H9 (cell line): ENCODE data around the gene FRMPD1. TPM values are rescaled to one million over a fixed set of nuclear protein-coding genes. Genes with fewer than 3 reads are reported as not detected.

Experiments
- DNase-seq: peaks from one replicate; pipeline ENCODE4 v3.0.0-alpha.2; 2017
- H2AFZ ChIP-seq: one replicate; pipeline ENCODE4 v1.6.1; 2013; ENCODE audit warnings: mild to moderate bottlenecking, low read length, control low read depth, moderate library complexity
- H2AK5ac ChIP-seq: 2 replicates; pipeline ENCODE4 v1.6.1; 2013; ENCODE audit warnings: low read length, control low read depth, mixed read lengths; ENCODE audit not compliant: insufficient read length
- H2BK120ac ChIP-seq: one replicate; pipeline ENCODE4 v1.6.1; 2013; ENCODE audit warnings: low read depth, mild to moderate bottlenecking, low read length, control low read depth, inconsistent platforms; ENCODE audit not compliant: poor library complexity, severe bottlenecking
- H2BK12ac ChIP-seq: 2 replicates; pipeline ENCODE4 v1.6.1; 2013; ENCODE audit warnings: low read length, control low read depth, mixed read lengths, low read depth; ENCODE audit not compliant: insufficient read length
- H2BK15ac ChIP-seq: 2 replicates; pipeline ENCODE4 v1.6.1; 2013; ENCODE audit warnings: low read depth, low read length, control low read depth
- H2BK20ac ChIP-seq: one replicate; pipeline ENCODE4 v1.6.1; 2013; ENCODE audit warnings: low read depth, mild to moderate bottlenecking, low read length, control low read depth, inconsistent platforms; ENCODE audit not compliant: poor library complexity, severe bottlenecking
- H2BK5ac ChIP-seq: 2 replicates; pipeline ENCODE4 v1.6.1; 2013; ENCODE audit warnings: low read length, control low read depth, mixed read lengths; ENCODE audit not compliant: insufficient read length
- H3K14ac ChIP-seq: 2 replicates; pipeline ENCODE4 v1.6.1; 2013; ENCODE audit warnings: low read length, control low read depth; ENCODE audit not compliant: insufficient read depth
- H3K18ac ChIP-seq: 2 replicates; pipeline ENCODE4 v1.6.1; 2013; ENCODE audit warnings: low read depth, mild to moderate bottlenecking, mixed read lengths, low read length, control low read depth; ENCODE audit not compliant: insufficient read length
- H3K23ac ChIP-seq: 2 replicates; pipeline ENCODE4 v1.6.1; 2013; ENCODE audit warnings: low read length, control low read depth, mixed read lengths, low read depth; ENCODE audit not compliant: insufficient read length
- H3K23me2 ChIP-seq: 2 replicates; pipeline ENCODE4 v1.6.1; 2013; ENCODE audit warnings: low read depth, mild to moderate bottlenecking, mixed read lengths, low read length, control low read depth; ENCODE audit not compliant: insufficient read length, poor library complexity, severe bottlenecking
- H3K27ac ChIP-seq: 2 replicates; pipeline ENCODE4 v1.5.1; 2013; ENCODE audit warnings: low read length, control low read depth, mixed read lengths, low read depth; ENCODE audit not compliant: insufficient read length
- H3K27me3 ChIP-seq: 2 replicates; pipeline ENCODE4 v1.6.1; 2013; ENCODE audit warnings: low read length, control low read depth, inconsistent platforms; ENCODE audit not compliant: insufficient read depth
- H3K4ac ChIP-seq: 2 replicates; pipeline ENCODE4 v1.6.1; 2013; ENCODE audit warnings: low read depth, mild to moderate bottlenecking, control low read depth, inconsistent platforms, low read length, moderate library complexity
- H3K4me1 ChIP-seq: 2 replicates; pipeline ENCODE4 v1.6.1; 2013; ENCODE audit warnings: low read length, control low read depth, inconsistent platforms; ENCODE audit not compliant: insufficient read depth
- H3K4me2 ChIP-seq: 2 replicates; pipeline ENCODE4 v1.6.1; 2013; ENCODE audit warnings: low read length, control low read depth, mixed read lengths; ENCODE audit not compliant: insufficient read length, insufficient read depth
- H3K56ac ChIP-seq: 2 replicates; pipeline ENCODE4 v1.6.1; 2013; ENCODE audit warnings: low read depth, mild to moderate bottlenecking, mixed read lengths, low read length, control low read depth; ENCODE audit not compliant: insufficient read length
- H3K79me1 ChIP-seq: 2 replicates; pipeline ENCODE4 v1.6.1; 2013; ENCODE audit warnings: low read depth, mild to moderate bottlenecking, moderate library complexity, low read length, control low read depth, inconsistent platforms; ENCODE audit not compliant: insufficient read depth, poor library complexity, severe bottlenecking
- H3K79me2 ChIP-seq: 2 replicates; pipeline ENCODE4 v1.6.1; 2013; ENCODE audit warnings: low read length, control low read depth, inconsistent platforms; ENCODE audit not compliant: insufficient read depth
- H3K9ac ChIP-seq: 2 replicates; pipeline ENCODE4 v1.6.1; 2013; ENCODE audit warnings: low read length, control low read depth, mixed read lengths; ENCODE audit not compliant: insufficient read length; ENCODE audit errors: extremely low read depth
- H3K9me3 ChIP-seq: one replicate; pipeline ENCODE4 v1.6.1; 2013; ENCODE audit warnings: low read depth, low read length, inconsistent platforms; ENCODE audit not compliant: control insufficient read depth
- H3T11ph ChIP-seq: one replicate; pipeline ENCODE4 v1.6.1; 2013; ENCODE audit warnings: mild to moderate bottlenecking, low read length, control low read depth, inconsistent platforms
- H4K20me1 ChIP-seq: one replicate; pipeline ENCODE4 v1.6.1; 2013; ENCODE audit not compliant: control insufficient read depth, insufficient read length, insufficient read depth
- H4K5ac ChIP-seq: 2 replicates; pipeline ENCODE4 v1.6.1; 2013; ENCODE audit warnings: low read depth, mild to moderate bottlenecking, mixed read lengths, low read length, control low read depth; ENCODE audit not compliant: insufficient read length
- H4K8ac ChIP-seq: replicated peaks from 2 replicates; pipeline ENCODE4 v1.6.1; 2013; ENCODE audit warnings: low read length, control low read depth, mixed read lengths, low read depth; ENCODE audit not compliant: insufficient read length
- H4K91ac ChIP-seq: 2 replicates; pipeline ENCODE4 v1.6.1; 2013; ENCODE audit warnings: low read depth, mild to moderate bottlenecking, moderate library complexity, mixed read lengths, low read length, control low read depth; ENCODE audit not compliant: insufficient read length
- H3K27ac Mint-ChIP-seq, 3 experiments: 2 replicates in 2 of 3; 3 replicates in 1 of 3; pipeline ENCODE4 v1.8.0; 2020 to 2021; ENCODE audit warnings: mixed read lengths in 3 of 3, mild to moderate bottlenecking in 1 of 3, moderate library complexity in 1 of 3
- H3K27me3 Mint-ChIP-seq: 2 replicates; pipeline ENCODE4 v1.8.0; 2021; ENCODE audit warnings: low read depth, mild to moderate bottlenecking, moderate library complexity, mixed read lengths
- H3K36me3 Mint-ChIP-seq, 3 experiments: 2 replicates in 2 of 3; 3 replicates in 1 of 3; pipeline ENCODE4 v1.8.0; 2020 to 2021; ENCODE audit warnings: low read depth in 3 of 3, mixed read lengths in 3 of 3; ENCODE audit not compliant: insufficient read depth in 1 of 3
- H3K4me1 Mint-ChIP-seq, 2 experiments: 2 replicates each; pipeline ENCODE4 v1.8.0; 2020; ENCODE audit warnings: mixed read lengths in 2 of 2
- H3K4me3 Mint-ChIP-seq, 2 experiments: 2 replicates in 1 of 2; 3 replicates in 1 of 2; pipeline ENCODE4 v1.8.0; 2020 to 2021; ENCODE audit warnings: mild to moderate bottlenecking in 2 of 2, mixed read lengths in 2 of 2, moderate library complexity in 1 of 2
- H3K9me3 Mint-ChIP-seq, 2 experiments: 2 replicates in 1 of 2; 3 replicates in 1 of 2; pipeline ENCODE4 v1.8.0; 2020; ENCODE audit warnings: mild to moderate bottlenecking in 2 of 2, mixed read lengths in 2 of 2, moderate library complexity in 1 of 2
- WGBS: extraction: QIAGEN DNeasy Blood & Tissue Kit; methylation state at CpG from one replicate; pipeline ENCODE4 v1.1.7; 2013; ENCODE audit warnings: missing lambda C conversion rate, low lambda C conversion rate, mixed read lengths; ENCODE audit not compliant: insufficient read length; ENCODE audit errors: extremely low coverage; 5-methylcytosine and 5-hydroxymethylcytosine counted together
- total RNA-seq: library from RNA; stranded (reverse); gene quantifications from 2 replicates; pipeline ENCODE4 v1.2.1, GENCODE V29; 2021
- TF ChIP-seq, protein P1 (sequence below): fragments of 200-600 bp; sonication (generic); conservative IDR thresholded peaks from 3 replicates; pipeline ENCODE4 v1.8.0; 2021; ENCODE audit warnings: antibody characterized with exemption, mild to moderate bottlenecking

Gene FRMPD1
- total RNA-seq, 1 experiment from 2014 or later: 0.04 TPM

DNA sequence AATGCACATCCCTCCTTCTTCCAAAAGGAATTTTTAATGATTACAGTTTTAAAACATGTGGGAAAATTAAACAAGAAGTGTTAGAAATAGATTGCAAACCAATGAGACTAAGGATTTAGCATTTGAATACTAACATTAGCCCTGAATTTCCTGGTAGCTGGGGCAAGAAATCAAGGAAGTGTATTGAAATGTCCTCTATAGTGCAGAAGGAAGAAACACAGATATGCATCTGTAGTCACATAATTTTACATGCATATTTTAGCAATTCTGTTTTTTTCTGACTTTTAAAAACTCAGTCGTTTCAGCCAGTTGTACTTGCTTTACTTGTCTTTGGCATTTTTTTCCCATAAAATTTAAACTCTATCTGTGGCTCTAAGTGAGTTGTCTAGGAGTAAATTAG, 45.8 kb downstream of the FRMPD1 start:
- H3K4me2 ChIP-seq: no peak overlapping the region
- no peaks in the 10 kb centered on the region for H3K79me1 ChIP-seq
- Mint-ChIP-seq H3K9me3 (no peaks in the 10 kb centered on the region), H3K4me1 (peaks cover 3 to 5% of the 10 kb centered on the region in 2 experiments; a peak in 3 of 4 replicates), H3K27ac (no peak overlapping the region), H3K4me3 (no peak overlapping the region), H3K27me3 (no peaks in the 10 kb centered on the region; the same call in 1 of the 2 replicates), H3K36me3 (no peaks in the 10 kb centered on the region)
- H3K9ac ChIP-seq: no peak overlapping the region
- H3K27me3 ChIP-seq: no peaks in the 10 kb centered on the region
- H2AFZ ChIP-seq: no peak overlapping the region
- no peak overlapping the region for H4K5ac ChIP-seq
- H3K56ac ChIP-seq: no peak overlapping the region
- H3K4me1 ChIP-seq: no peaks in the 10 kb centered on the region
- WGBS: no CpG with 5 or more reads among the region's 1 CpG
- H4K91ac ChIP-seq: no peak overlapping the region
- H3K27ac ChIP-seq: no peak overlapping the region
- H3K4ac ChIP-seq: no peak overlapping the region
- no peak overlapping the region for H2AK5ac ChIP-seq
- H3K79me2 ChIP-seq: 0 out of 2 replicates have a peak, but pooled peaks cover 1% of the 10 kb centered on the region
- no peak overlapping the region for H3T11ph ChIP-seq
- DNase-seq: no peak
- no peak overlapping the region for H2BK15ac ChIP-seq
- H4K8ac ChIP-seq: no peak overlapping the region
- no peaks in the 10 kb centered on the region for H3K9me3 ChIP-seq
- TF ChIP-seq, protein P1, sequence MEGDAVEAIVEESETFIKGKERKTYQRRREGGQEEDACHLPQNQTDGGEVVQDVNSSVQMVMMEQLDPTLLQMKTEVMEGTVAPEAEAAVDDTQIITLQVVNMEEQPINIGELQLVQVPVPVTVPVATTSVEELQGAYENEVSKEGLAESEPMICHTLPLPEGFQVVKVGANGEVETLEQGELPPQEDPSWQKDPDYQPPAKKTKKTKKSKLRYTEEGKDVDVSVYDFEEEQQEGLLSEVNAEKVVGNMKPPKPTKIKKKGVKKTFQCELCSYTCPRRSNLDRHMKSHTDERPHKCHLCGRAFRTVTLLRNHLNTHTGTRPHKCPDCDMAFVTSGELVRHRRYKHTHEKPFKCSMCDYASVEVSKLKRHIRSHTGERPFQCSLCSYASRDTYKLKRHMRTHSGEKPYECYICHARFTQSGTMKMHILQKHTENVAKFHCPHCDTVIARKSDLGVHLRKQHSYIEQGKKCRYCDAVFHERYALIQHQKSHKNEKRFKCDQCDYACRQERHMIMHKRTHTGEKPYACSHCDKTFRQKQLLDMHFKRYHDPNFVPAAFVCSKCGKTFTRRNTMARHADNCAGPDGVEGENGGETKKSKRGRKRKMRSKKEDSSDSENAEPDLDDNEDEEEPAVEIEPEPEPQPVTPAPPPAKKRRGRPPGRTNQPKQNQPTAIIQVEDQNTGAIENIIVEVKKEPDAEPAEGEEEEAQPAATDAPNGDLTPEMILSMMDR: no peak
- H2BK5ac ChIP-seq: no peak overlapping the region
- H3K14ac ChIP-seq: no peak overlapping the region
- H3K18ac ChIP-seq: no peak overlapping the region
- no peak overlapping the region for H2BK120ac ChIP-seq
- H3K23ac ChIP-seq: no peak overlapping the region
- no peaks in the 10 kb centered on the region for H3K23me2 ChIP-seq
- no peaks in the 10 kb centered on the region for H4K20me1 ChIP-seq
- no peak overlapping the region for H2BK12ac ChIP-seq
- no peak overlapping the region for H2BK20ac ChIP-seq
